GM23338 (cell line): ENCODE results near the gene MUC22. TPM values are rescaled to one million over a fixed set of nuclear protein-coding genes. Genes with fewer than 3 reads are reported as not detected.

ENCODE experiments used
- ATAC-seq: fragments of 200-7000 bp; cut with Tn5 transposase; 3 replicates; pipeline ENCODE4 v1.9.1; 2020
- DNase-seq: peaks from one replicate; pipeline ENCODE4 v3.0.0-alpha.2; 2015; ENCODE audit warnings: low spot score
- H2AFZ ChIP-seq: fragments of 200-600 bp; sonication (generic); 2 replicates; pipeline ENCODE4 v1.8.0; 2016; ENCODE audit warnings: antibody characterized with exemption, mild to moderate bottlenecking, moderate library complexity
- H3F3A ChIP-seq: fragments of 200-600 bp; sonication (generic); replicated peaks from 2 replicates; pipeline ENCODE4 v1.8.0; 2017; ENCODE audit warnings: antibody characterized with exemption, mixed run types, low read depth
- H3K27ac ChIP-seq: fragments of 200-600 bp; sonication (generic); 2 replicates; pipeline ENCODE4 v1.6.1; 2016; ENCODE audit warnings: low read depth
- H3K27me3 ChIP-seq: fragments of 200-600 bp; sonication (generic); 2 replicates; pipeline ENCODE4 v1.8.0; 2016; ENCODE audit warnings: mild to moderate bottlenecking, mixed run types, moderate library complexity; ENCODE audit not compliant: insufficient read depth
- H3K36me3 ChIP-seq: fragments of 200-600 bp; sonication (generic); 2 replicates; pipeline ENCODE4 v1.8.0; 2016; ENCODE audit warnings: mild to moderate bottlenecking; ENCODE audit not compliant: insufficient read depth
- H3K4me1 ChIP-seq: fragments of 200-600 bp; sonication (generic); 2 replicates; pipeline ENCODE4 v1.8.0; 2016; ENCODE audit warnings: mild to moderate bottlenecking, moderate library complexity; ENCODE audit not compliant: insufficient read depth
- H3K4me2 ChIP-seq: fragments of 200-600 bp; sonication (generic); 2 replicates; pipeline ENCODE4 v1.7.1; 2017; ENCODE audit warnings: mixed run types
- H3K4me3 ChIP-seq: fragments of 200-600 bp; sonication (generic); 2 replicates; pipeline ENCODE4 v1.6.1; 2016; ENCODE audit warnings: mixed run types
- H3K79me2 ChIP-seq: fragments of 200-600 bp; sonication (generic); replicated peaks from 2 replicates; pipeline ENCODE4 v1.8.0; 2017; ENCODE audit warnings: mild to moderate bottlenecking; ENCODE audit not compliant: insufficient read depth
- H3K9me2 ChIP-seq: fragments of 200-600 bp; sonication (generic); 2 replicates; pipeline ENCODE4 v1.8.0; 2017; ENCODE audit not compliant: insufficient read depth
- H4K20me1 ChIP-seq: fragments of 200-600 bp; sonication (generic); replicated peaks from 2 replicates; pipeline ENCODE4 v1.8.0; 2017; ENCODE audit warnings: mild to moderate bottlenecking; ENCODE audit not compliant: insufficient read depth
- H3K27ac Mint-ChIP-seq: 2 replicates; pipeline ENCODE4 v1.8.0; 2020; ENCODE audit warnings: inconsistent platforms, mild to moderate bottlenecking, moderate library complexity, mixed read lengths
- H3K27me3 Mint-ChIP-seq: 3 replicates; pipeline ENCODE4 v1.8.0; 2022; ENCODE audit warnings: low read depth, mild to moderate bottlenecking, moderate library complexity, mixed read lengths, inconsistent platforms; ENCODE audit not compliant: insufficient read depth, poor library complexity
- H3K36me3 Mint-ChIP-seq: 3 replicates; pipeline ENCODE4 v1.8.0; 2021; ENCODE audit warnings: low read depth, mild to moderate bottlenecking, inconsistent platforms, moderate library complexity, mixed read lengths
- H3K4me1 Mint-ChIP-seq: 3 replicates; pipeline ENCODE4 v1.8.0; 2020; ENCODE audit warnings: mild to moderate bottlenecking, inconsistent platforms, mixed read lengths
- H3K4me3 Mint-ChIP-seq: 3 replicates; pipeline ENCODE4 v1.8.0; 2021; ENCODE audit warnings: moderate library complexity, mild to moderate bottlenecking, inconsistent platforms, mixed read lengths
- H3K9me3 Mint-ChIP-seq: 3 replicates; pipeline ENCODE4 v1.8.0; 2020; ENCODE audit warnings: moderate library complexity, mild to moderate bottlenecking, inconsistent platforms, mixed read lengths
- CREB1 ChIP-seq: fragments of 250-450 bp; sonication (Bioruptor Pico); IDR thresholded peaks from 2 replicates; pipeline ENCODE4 v1.5.0; 2020; ENCODE audit warnings: low read depth, mild to moderate bottlenecking, moderate library complexity
- EZH2 ChIP-seq: fragments of 200-600 bp; sonication (generic); IDR thresholded peaks from one replicate; pipeline ENCODE4 v1.8.0; 2017; ENCODE audit warnings: antibody characterized with exemption, mild to moderate bottlenecking, low read depth; ENCODE audit not compliant: unreplicated experiment
- EZH2phosphoT487 ChIP-seq: fragments of 200-600 bp; sonication (generic); IDR thresholded peaks from one replicate; pipeline ENCODE4 v1.8.1; 2018; ENCODE audit warnings: antibody characterized with exemption; ENCODE audit not compliant: unreplicated experiment
- JUNB ChIP-seq: IDR thresholded peaks from one replicate; pipeline ENCODE4 v1.6.1; 2016; ENCODE audit warnings: antibody characterized with exemption; ENCODE audit not compliant: unreplicated experiment
- NANOG ChIP-seq: IDR thresholded peaks from 2 replicates; pipeline ENCODE4 v1.6.1; 2016; ENCODE audit warnings: antibody characterized with exemption, borderline replicate concordance
- POLR2AphosphoS5 ChIP-seq: IDR thresholded peaks from 2 replicates; pipeline ENCODE4 v1.6.1; 2016; ENCODE audit warnings: antibody characterized with exemption, low read depth
- STAT1 ChIP-seq: IDR thresholded peaks from one replicate; pipeline ENCODE4 v1.6.1; 2016; ENCODE audit warnings: antibody characterized with exemption; ENCODE audit not compliant: unreplicated experiment
- ZNF114 ChIP-seq: fragments of 250-450 bp; sonication (Bioruptor Pico); IDR thresholded peaks from 2 replicates; pipeline ENCODE4 v1.5.0; 2020; ENCODE audit warnings: mild to moderate bottlenecking, moderate library complexity
- ZNF331 ChIP-seq: fragments of 250-450 bp; sonication (Bioruptor Pico); IDR thresholded peaks from 2 replicates; pipeline ENCODE4 v1.5.0; 2020; ENCODE audit warnings: low read depth, mild to moderate bottlenecking, moderate library complexity
- polyA plus RNA-seq: library from polyadenylated mRNA; unstranded; fragments of >200 nt; fragmentation: Nextera tagmentation; extraction: Ambion mirVana; gene quantifications from 2 replicates; pipeline ENCODE4 v1.2.1, GENCODE V29; 2016
- total RNA-seq: library from RNA; depleted of rRNA; stranded (reverse); fragments of >200 nt; shearing (Covaris generic); gene quantifications from 2 replicates; pipeline ENCODE4 v1.2.3, GENCODE V29; 2014
- TF ChIP-seq, protein P1 (sequence below): IDR thresholded peaks from one replicate; pipeline ENCODE4 v1.6.1; 2018; ENCODE audit warnings: antibody characterized with exemption; ENCODE audit not compliant: unreplicated experiment
- TF ChIP-seq, protein P2 (sequence below): IDR thresholded peaks from 2 replicates; pipeline ENCODE4 v1.6.1; 2016; ENCODE audit warnings: antibody characterized with exemption
- TF ChIP-seq, protein P3 (sequence below), 2 experiments: fragments of 200-600 bp in 1 of 2; sonication (generic) in 1 of 2; conservative IDR thresholded peaks; 2 replicates each; pipeline versions ENCODE4 v1.5.1 to v1.6.1; 2016 to 2017; ENCODE audit warnings: antibody characterized with exemption in 2 of 2, low read depth in 2 of 2, mild to moderate bottlenecking in 2 of 2, moderate library complexity in 1 of 2
- TF ChIP-seq, protein P4 (sequence below): fragments of 250-450 bp; sonication (Bioruptor Pico); IDR thresholded peaks from 2 replicates; pipeline ENCODE4 v1.5.0; 2020; ENCODE audit warnings: mild to moderate bottlenecking, moderate library complexity

MUC22 gene
- total and polyA plus RNA-seq, 2 experiments from 2014 or later: not detected

DNA sequence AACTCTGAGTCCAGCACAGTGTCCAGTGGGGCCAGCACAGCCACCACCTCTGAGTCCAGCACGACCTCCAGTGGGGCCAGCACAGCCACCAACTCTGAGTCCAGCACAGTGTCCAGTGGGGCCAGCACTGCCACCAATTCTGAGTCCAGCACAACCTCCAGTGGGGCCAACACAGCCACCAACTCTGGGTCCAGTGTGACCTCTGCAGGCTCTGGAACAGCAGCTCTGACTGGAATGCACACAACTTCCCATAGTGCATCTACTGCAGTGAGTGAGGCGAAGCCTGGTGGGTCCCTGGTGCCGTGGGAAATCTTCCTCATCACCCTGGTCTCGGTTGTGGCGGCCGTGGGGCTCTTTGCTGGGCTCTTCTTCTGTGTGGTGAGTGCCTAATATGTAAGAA lies 23.0 kb upstream of the MUC22 start:
- ATAC-seq (no peak), DNase-seq (no peak)
- Mint-ChIP-seq H3K36me3 (no peaks in the 10 kb centered on the region), H3K4me1 (peaks cover 20% of the 10 kb centered on the region), H3K9me3 (peaks cover 7% of the 10 kb centered on the region), H3K27me3 (peaks cover 4% of the 10 kb centered on the region), H3K27ac (no peak overlapping the region), H3K4me3 (no peak overlapping the region)
- H3F3A ChIP-seq: no peaks in the 10 kb centered on the region
- H3K4me2 ChIP-seq: no peak overlapping the region
- no peaks in the 10 kb centered on the region for H4K20me1 ChIP-seq
- H3K4me1 ChIP-seq: peaks cover 13% of the 10 kb centered on the region
- H3K9me2 ChIP-seq: peaks cover 10% of the 10 kb centered on the region; the same call in 1 of the 2 replicates
- no peak overlapping the region for H2AFZ ChIP-seq
- TF ChIP-seq, protein P1, sequence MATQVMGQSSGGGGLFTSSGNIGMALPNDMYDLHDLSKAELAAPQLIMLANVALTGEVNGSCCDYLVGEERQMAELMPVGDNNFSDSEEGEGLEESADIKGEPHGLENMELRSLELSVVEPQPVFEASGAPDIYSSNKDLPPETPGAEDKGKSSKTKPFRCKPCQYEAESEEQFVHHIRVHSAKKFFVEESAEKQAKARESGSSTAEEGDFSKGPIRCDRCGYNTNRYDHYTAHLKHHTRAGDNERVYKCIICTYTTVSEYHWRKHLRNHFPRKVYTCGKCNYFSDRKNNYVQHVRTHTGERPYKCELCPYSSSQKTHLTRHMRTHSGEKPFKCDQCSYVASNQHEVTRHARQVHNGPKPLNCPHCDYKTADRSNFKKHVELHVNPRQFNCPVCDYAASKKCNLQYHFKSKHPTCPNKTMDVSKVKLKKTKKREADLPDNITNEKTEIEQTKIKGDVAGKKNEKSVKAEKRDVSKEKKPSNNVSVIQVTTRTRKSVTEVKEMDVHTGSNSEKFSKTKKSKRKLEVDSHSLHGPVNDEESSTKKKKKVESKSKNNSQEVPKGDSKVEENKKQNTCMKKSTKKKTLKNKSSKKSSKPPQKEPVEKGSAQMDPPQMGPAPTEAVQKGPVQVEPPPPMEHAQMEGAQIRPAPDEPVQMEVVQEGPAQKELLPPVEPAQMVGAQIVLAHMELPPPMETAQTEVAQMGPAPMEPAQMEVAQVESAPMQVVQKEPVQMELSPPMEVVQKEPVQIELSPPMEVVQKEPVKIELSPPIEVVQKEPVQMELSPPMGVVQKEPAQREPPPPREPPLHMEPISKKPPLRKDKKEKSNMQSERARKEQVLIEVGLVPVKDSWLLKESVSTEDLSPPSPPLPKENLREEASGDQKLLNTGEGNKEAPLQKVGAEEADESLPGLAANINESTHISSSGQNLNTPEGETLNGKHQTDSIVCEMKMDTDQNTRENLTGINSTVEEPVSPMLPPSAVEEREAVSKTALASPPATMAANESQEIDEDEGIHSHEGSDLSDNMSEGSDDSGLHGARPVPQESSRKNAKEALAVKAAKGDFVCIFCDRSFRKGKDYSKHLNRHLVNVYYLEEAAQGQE: no peak
- TF ChIP-seq, protein P2, sequence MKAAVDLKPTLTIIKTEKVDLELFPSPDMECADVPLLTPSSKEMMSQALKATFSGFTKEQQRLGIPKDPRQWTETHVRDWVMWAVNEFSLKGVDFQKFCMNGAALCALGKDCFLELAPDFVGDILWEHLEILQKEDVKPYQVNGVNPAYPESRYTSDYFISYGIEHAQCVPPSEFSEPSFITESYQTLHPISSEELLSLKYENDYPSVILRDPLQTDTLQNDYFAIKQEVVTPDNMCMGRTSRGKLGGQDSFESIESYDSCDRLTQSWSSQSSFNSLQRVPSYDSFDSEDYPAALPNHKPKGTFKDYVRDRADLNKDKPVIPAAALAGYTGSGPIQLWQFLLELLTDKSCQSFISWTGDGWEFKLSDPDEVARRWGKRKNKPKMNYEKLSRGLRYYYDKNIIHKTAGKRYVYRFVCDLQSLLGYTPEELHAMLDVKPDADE: no peak
- no peak for TF ChIP-seq POLR2AphosphoS5
- no peak for TF ChIP-seq ZNF331 (CRISPR knock-in tag)
- TF ChIP-seq, protein P3, sequence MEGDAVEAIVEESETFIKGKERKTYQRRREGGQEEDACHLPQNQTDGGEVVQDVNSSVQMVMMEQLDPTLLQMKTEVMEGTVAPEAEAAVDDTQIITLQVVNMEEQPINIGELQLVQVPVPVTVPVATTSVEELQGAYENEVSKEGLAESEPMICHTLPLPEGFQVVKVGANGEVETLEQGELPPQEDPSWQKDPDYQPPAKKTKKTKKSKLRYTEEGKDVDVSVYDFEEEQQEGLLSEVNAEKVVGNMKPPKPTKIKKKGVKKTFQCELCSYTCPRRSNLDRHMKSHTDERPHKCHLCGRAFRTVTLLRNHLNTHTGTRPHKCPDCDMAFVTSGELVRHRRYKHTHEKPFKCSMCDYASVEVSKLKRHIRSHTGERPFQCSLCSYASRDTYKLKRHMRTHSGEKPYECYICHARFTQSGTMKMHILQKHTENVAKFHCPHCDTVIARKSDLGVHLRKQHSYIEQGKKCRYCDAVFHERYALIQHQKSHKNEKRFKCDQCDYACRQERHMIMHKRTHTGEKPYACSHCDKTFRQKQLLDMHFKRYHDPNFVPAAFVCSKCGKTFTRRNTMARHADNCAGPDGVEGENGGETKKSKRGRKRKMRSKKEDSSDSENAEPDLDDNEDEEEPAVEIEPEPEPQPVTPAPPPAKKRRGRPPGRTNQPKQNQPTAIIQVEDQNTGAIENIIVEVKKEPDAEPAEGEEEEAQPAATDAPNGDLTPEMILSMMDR (conservative IDR thresholded peaks at IDR 0.05; ENCODE audit: low read depth in 2 of 2): no peak
- TF ChIP-seq EZH2: no peak
- TF ChIP-seq STAT1: no peak
- no peak for TF ChIP-seq ZNF114 (CRISPR knock-in tag)
- no peak for TF ChIP-seq JUNB
- TF ChIP-seq, protein P4, sequence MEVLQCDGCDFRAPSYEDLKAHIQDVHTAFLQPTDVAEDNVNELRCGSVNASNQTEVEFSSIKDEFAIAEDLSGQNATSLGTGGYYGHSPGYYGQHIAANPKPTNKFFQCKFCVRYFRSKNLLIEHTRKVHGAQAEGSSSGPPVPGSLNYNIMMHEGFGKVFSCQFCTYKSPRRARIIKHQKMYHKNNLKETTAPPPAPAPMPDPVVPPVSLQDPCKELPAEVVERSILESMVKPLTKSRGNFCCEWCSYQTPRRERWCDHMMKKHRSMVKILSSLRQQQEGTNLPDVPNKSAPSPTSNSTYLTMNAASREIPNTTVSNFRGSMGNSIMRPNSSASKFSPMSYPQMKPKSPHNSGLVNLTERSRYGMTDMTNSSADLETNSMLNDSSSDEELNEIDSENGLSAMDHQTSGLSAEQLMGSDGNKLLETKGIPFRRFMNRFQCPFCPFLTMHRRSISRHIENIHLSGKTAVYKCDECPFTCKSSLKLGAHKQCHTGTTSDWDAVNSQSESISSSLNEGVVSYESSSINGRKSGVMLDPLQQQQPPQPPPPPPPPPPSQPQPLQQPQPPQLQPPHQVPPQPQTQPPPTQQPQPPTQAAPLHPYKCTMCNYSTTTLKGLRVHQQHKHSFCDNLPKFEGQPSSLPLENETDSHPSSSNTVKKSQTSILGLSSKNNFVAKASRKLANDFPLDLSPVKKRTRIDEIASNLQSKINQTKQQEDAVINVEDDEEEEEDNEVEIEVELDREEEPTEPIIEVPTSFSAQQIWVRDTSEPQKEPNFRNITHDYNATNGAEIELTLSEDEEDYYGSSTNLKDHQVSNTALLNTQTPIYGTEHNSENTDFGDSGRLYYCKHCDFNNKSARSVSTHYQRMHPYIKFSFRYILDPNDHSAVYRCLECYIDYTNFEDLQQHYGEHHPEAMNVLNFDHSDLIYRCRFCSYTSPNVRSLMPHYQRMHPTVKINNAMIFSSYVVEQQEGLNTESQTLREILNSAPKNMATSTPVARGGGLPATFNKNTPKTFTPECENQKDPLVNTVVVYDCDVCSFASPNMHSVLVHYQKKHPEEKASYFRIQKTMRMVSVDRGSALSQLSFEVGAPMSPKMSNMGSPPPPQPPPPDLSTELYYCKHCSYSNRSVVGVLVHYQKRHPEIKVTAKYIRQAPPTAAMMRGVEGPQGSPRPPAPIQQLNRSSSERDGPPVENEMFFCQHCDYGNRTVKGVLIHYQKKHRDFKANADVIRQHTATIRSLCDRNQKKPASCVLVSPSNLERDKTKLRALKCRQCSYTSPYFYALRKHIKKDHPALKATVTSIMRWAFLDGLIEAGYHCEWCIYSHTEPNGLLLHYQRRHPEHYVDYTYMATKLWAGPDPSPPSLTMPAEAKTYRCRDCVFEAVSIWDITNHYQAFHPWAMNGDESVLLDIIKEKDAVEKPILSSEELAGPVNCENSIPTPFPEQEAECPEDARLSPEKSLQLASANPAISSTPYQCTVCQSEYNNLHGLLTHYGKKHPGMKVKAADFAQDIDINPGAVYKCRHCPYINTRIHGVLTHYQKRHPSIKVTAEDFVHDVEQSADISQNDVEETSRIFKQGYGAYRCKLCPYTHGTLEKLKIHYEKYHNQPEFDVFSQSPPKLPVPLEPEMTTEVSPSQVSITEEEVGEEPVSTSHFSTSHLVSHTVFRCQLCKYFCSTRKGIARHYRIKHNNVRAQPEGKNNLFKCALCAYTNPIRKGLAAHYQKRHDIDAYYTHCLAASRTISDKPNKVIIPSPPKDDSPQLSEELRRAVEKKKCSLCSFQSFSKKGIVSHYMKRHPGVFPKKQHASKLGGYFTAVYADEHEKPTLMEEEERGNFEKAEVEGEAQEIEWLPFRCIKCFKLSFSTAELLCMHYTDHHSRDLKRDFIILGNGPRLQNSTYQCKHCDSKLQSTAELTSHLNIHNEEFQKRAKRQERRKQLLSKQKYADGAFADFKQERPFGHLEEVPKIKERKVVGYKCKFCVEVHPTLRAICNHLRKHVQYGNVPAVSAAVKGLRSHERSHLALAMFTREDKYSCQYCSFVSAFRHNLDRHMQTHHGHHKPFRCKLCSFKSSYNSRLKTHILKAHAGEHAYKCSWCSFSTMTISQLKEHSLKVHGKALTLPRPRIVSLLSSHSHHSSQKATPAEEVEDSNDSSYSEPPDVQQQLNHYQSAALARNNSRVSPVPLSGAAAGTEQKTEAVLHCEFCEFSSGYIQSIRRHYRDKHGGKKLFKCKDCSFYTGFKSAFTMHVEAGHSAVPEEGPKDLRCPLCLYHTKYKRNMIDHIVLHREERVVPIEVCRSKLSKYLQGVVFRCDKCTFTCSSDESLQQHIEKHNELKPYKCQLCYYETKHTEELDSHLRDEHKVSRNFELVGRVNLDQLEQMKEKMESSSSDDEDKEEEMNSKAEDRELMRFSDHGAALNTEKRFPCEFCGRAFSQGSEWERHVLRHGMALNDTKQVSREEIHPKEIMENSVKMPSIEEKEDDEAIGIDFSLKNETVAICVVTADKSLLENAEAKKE: no peak
- TF ChIP-seq EZH2phosphoT487: no peak
- no peak for TF ChIP-seq CREB1 (CRISPR knock-in tag)
- TF ChIP-seq NANOG: no peak
- no peak overlapping the region for H3K27ac ChIP-seq
- H3K4me3 ChIP-seq: no peak overlapping the region
- no peaks in the 10 kb centered on the region for H3K79me2 ChIP-seq
- H3K36me3 ChIP-seq: no peaks in the 10 kb centered on the region
- no peaks in the 10 kb centered on the region for H3K27me3 ChIP-seq
